ENCODE results near the gene JCAD. TPM values are rescaled to one million over a fixed set of nuclear protein-coding genes. Genes with fewer than 3 reads are reported as not detected.

JCAD gene
- polyA plus RNA-seq, 1 donor from 2014 or later: 2.3 TPM

GRCh38 chr10:30013757-30014156, 45.6 kb downstream of the JCAD start:
- Histone ChIP-seq H3K36me3 (ENCODE audit: insufficient read depth, low read length) (no peaks in the 10 kb centered on the region), H2AFZ (ENCODE audit: low read depth, low read length) (no peak overlapping the region), H3K9me3 (ENCODE audit: low read length) (no peaks in the 10 kb centered on the region), H3K9me2 (ENCODE audit: insufficient read depth, low read length) (no peaks in the 10 kb centered on the region), H4K20me1 (ENCODE audit: insufficient read depth) (no peaks in the 10 kb centered on the region), H3K27ac (ENCODE audit: low read length) (no peak overlapping the region), H3K9ac (ENCODE audit: low read length) (no peak overlapping the region), H3K79me2 (replicated peaks; ENCODE audit: insufficient read depth, low read length) (no peaks in the 10 kb centered on the region), H3K4me3 (ENCODE audit: low read length) (no peak overlapping the region), H3K4me2 (ENCODE audit: low read length) (no peak overlapping the region), H3F3A (ENCODE audit: insufficient read depth, low read length, poor library complexity, severe bottlenecking) (no peaks in the 10 kb centered on the region), H3K27me3 (ENCODE audit: insufficient read depth, low read depth, low read length) (no peaks in the 10 kb centered on the region)
- TF ChIP-seq RAD21 (conservative IDR thresholded peaks at IDR 0.05): no peak

GRCh38 chr10:30011956-30012647, 47.3 kb downstream of the JCAD start:
- no peak overlapping the region for H2AFZ ChIP-seq (ENCODE audit: low read depth, low read length)
- no peaks in the 10 kb centered on the region for H3K9me3 ChIP-seq (ENCODE audit: low read length)
- no peaks in the 10 kb centered on the region for H3K36me3 ChIP-seq (ENCODE audit: insufficient read depth, low read length)
- H3K9ac ChIP-seq (ENCODE audit: low read length): no peak overlapping the region
- H4K20me1 ChIP-seq (ENCODE audit: insufficient read depth): no peaks in the 10 kb centered on the region
- no peak for TF ChIP-seq TAF1 (IDR thresholded peaks at IDR 0.05; ENCODE audit: low read depth)
- TF ChIP-seq POLR2AphosphoS5 (IDR thresholded peaks at IDR 0.05): no peak
- TF ChIP-seq RAD21 (conservative IDR thresholded peaks at IDR 0.05): no peak
- TF ChIP-seq EP300 (conservative IDR thresholded peaks at IDR 0.05; ENCODE audit: poor library complexity, severe bottlenecking): no peak
- no peaks in the 10 kb centered on the region for H3F3A ChIP-seq (ENCODE audit: insufficient read depth, low read length, poor library complexity, severe bottlenecking)
- H3K4me3 ChIP-seq (ENCODE audit: low read length): no peak overlapping the region
- H3K27me3 ChIP-seq (ENCODE audit: insufficient read depth, low read depth, low read length): no peaks in the 10 kb centered on the region
- no peaks in the 10 kb centered on the region for H3K79me2 ChIP-seq (replicated peaks; ENCODE audit: insufficient read depth, low read length)
- H3K27ac ChIP-seq (ENCODE audit: low read length): no peak overlapping the region
- H3K4me2 ChIP-seq (ENCODE audit: low read length): no peak overlapping the region
- no peaks in the 10 kb centered on the region for H3K9me2 ChIP-seq (ENCODE audit: insufficient read depth, low read length)

DNA sequence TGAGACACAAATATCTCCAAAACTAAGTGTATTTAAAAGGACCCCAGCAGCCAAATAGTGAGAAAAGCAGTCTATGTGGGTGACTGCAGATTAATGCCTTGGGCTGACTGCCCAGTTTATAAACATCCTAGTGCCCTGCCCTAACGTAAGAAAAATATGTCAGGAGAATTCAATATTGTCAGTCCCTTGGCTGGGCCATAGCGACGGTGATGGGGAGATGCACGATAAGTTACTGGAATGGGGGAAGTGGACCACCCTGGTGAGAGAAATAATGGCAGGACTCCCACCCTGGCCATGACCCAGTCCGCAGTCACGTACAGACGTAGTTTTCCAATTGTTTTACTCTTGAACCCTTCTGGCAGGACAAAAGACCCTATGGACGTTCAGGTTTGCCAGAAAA, 48.0 kb downstream of the JCAD start:
- H3K9me3 ChIP-seq (ENCODE audit: low read length): no peaks in the 10 kb centered on the region
- H3F3A ChIP-seq (ENCODE audit: insufficient read depth, low read length, poor library complexity, severe bottlenecking): no peaks in the 10 kb centered on the region
- no peaks in the 10 kb centered on the region for H3K36me3 ChIP-seq (ENCODE audit: insufficient read depth, low read length)
- H3K9me2 ChIP-seq (ENCODE audit: insufficient read depth, low read length): no peaks in the 10 kb centered on the region
- no peaks in the 10 kb centered on the region for H3K27me3 ChIP-seq (ENCODE audit: insufficient read depth, low read depth, low read length)
- TF ChIP-seq CTCF (IDR thresholded peaks at IDR 0.05; ENCODE audit: poor library complexity, severe bottlenecking): no peak
- TF ChIP-seq REST (IDR thresholded peaks at IDR 0.05; ENCODE audit: borderline replicate concordance): no peak
- TF ChIP-seq SMC3 (conservative IDR thresholded peaks at IDR 0.05; ENCODE audit: poor library complexity): no peak
- TF ChIP-seq RAD21 (conservative IDR thresholded peaks at IDR 0.05): no peak
- TF ChIP-seq TAF1 (IDR thresholded peaks at IDR 0.05; ENCODE audit: low read depth): no peak
- TF ChIP-seq EZH2 (IDR thresholded peaks at IDR 0.05; ENCODE audit: borderline replicate concordance, insufficient read depth, low read length, poor library complexity, severe bottlenecking): no peak
- TF ChIP-seq POLR2AphosphoS5 (IDR thresholded peaks at IDR 0.05): no peak
- no peak for TF ChIP-seq MXI1 (conservative IDR thresholded peaks at IDR 0.05; ENCODE audit: poor library complexity, severe bottlenecking)
- TF ChIP-seq EP300 (conservative IDR thresholded peaks at IDR 0.05; ENCODE audit: poor library complexity, severe bottlenecking): no peak
- H3K27ac ChIP-seq (ENCODE audit: low read length): no peak overlapping the region
- no peaks in the 10 kb centered on the region for H4K20me1 ChIP-seq (ENCODE audit: insufficient read depth)
- H3K9ac ChIP-seq (ENCODE audit: low read length): no peak overlapping the region
- H3K79me2 ChIP-seq (replicated peaks; ENCODE audit: insufficient read depth, low read length): no peaks in the 10 kb centered on the region
- H2AFZ ChIP-seq (ENCODE audit: low read depth, low read length): no peak overlapping the region
- H3K4me2 ChIP-seq (ENCODE audit: low read length): no peak overlapping the region
- no peak overlapping the region for H3K4me3 ChIP-seq (ENCODE audit: low read length)
